A549 (cell line): ENCODE data around the gene TRIP13. TPM values are rescaled to one million over a fixed set of nuclear protein-coding genes. Genes with fewer than 3 reads are reported as not detected.

ENCODE experiments used
- ATAC-seq, 2 experiments: fragments of 200-7000 bp in 1 of 2; fragments of >200 bp in 1 of 2; cut with Nextera tagmentation in 1 of 2; cut with Tn5 transposase in 1 of 2; 3 replicates each; pipeline versions ENCODE4 v1.8.0 to v1.9.1; 2018 to 2020; ENCODE audit warnings: mild to moderate bottlenecking in 1 of 2, moderate library complexity in 1 of 2
- CTCF ChIA-PET: fragments of 300-600 bp; sonication (Branson Sonifier 250); formaldehyde crosslinking; extraction: SDS; loops from one replicate; lab custom pipeline; 2021; ENCODE audit warnings: antibody characterized with exemption, inconsistent platforms; lab: Yijun Ruan, JAX
- POLR2A ChIA-PET: fragments of 350-600 bp; formaldehyde crosslinking; extraction: SDS; loops from one replicate; lab custom pipeline; 2021; ENCODE audit warnings: antibody characterized with exemption, inconsistent platforms; lab: Yijun Ruan, JAX
- DNase-seq, 2 experiments: peaks; one replicate each; pipeline versions ENCODE4 v3.0.0 to v3.0.0-alpha.2; 2011 to 2016; ENCODE audit warnings: low read depth in 1 of 2, low spot score in 1 of 2
- FAIRE-seq: peaks from 2 replicates; lab custom pipeline; 2011; peaks lifted over from hg19 to GRCh38; lab: Jason Lieb, UNC
- H3K27ac ChIP-seq, 2 experiments: fragments of >200 bp; sonication (Bioruptor Twin); formaldehyde crosslinking; 3 replicates each; pipeline ENCODE4 v1.5.1; 2016 to 2017
- H3K4me1 ChIP-seq: fragments of >200 bp; sonication (Bioruptor Twin); formaldehyde crosslinking; 3 replicates; pipeline ENCODE4 v1.6.1; 2016
- H3K4me2 ChIP-seq: fragments of >200 bp; sonication (Bioruptor Twin); formaldehyde crosslinking; 3 replicates; pipeline ENCODE4 v1.6.1; 2016
- H3K4me3 ChIP-seq: fragments of >200 bp; sonication (Bioruptor Twin); formaldehyde crosslinking; 3 replicates; pipeline ENCODE4 v1.5.1; 2016
- H3K9me3 ChIP-seq: fragments of >200 bp; sonication (Bioruptor Twin); formaldehyde crosslinking; 3 replicates; pipeline ENCODE4 v1.6.1; 2016
- CHD2 ChIP-seq: fragments of 150-350 bp; IDR thresholded peaks from 2 replicates; pipeline ENCODE4 v1.6.1; 2014; ENCODE audit warnings: low read length; ENCODE audit not compliant: partially characterized antibody
- CHD4 ChIP-seq: fragments of 200-600 bp; sonication (generic); IDR thresholded peaks from 2 replicates; pipeline ENCODE4 v1.6.1; 2016; ENCODE audit warnings: antibody characterized with exemption, mild to moderate bottlenecking, borderline replicate concordance
- EHF ChIP-seq: fragments of 250-450 bp; sonication (Bioruptor Pico); IDR thresholded peaks from 2 replicates; pipeline ENCODE4 v1.5.0; 2020; ENCODE audit warnings: mild to moderate bottlenecking
- EHMT2 ChIP-seq: fragments of 200-600 bp; sonication (generic); IDR thresholded peaks from 2 replicates; pipeline ENCODE4 v1.6.1; 2016; ENCODE audit warnings: antibody characterized with exemption, low read depth, mild to moderate bottlenecking, moderate library complexity
- EP300 ChIP-seq, 2 experiments: fragments of >200 bp; sonication (Bioruptor Twin); formaldehyde crosslinking; IDR thresholded peaks; 2 replicates in 1 of 2; 3 replicates in 1 of 2; pipeline ENCODE4 v1.6.1; 2016 to 2017
- ESRRA ChIP-seq: fragments of 150-350 bp; IDR thresholded peaks from 2 replicates; pipeline ENCODE4 v1.6.1; 2014; ENCODE audit warnings: mild to moderate bottlenecking, low read length, borderline replicate concordance
- KDM1A ChIP-seq: fragments of 200-600 bp; sonication (generic); IDR thresholded peaks from 2 replicates; pipeline ENCODE4 v1.6.1; 2016; ENCODE audit warnings: low read depth, mild to moderate bottlenecking
- KDM5A ChIP-seq: fragments of 200-600 bp; sonication (generic); IDR thresholded peaks from 2 replicates; pipeline ENCODE4 v1.6.1; 2016; ENCODE audit warnings: antibody characterized with exemption, mild to moderate bottlenecking
- NFE2L2 ChIP-seq: fragments of 150-350 bp; conservative IDR thresholded peaks from 2 replicates; pipeline ENCODE4 v1.6.1; 2014; ENCODE audit warnings: low read length
- PHF8 ChIP-seq: fragments of 200-600 bp; sonication (generic); IDR thresholded peaks from 2 replicates; pipeline ENCODE4 v1.6.1; 2016; ENCODE audit warnings: low read depth, mild to moderate bottlenecking, antibody characterized with exemption, moderate library complexity, borderline replicate concordance
- POLR2A ChIP-seq: IDR thresholded peaks from 2 replicates; pipeline ENCODE4 v1.6.1; 2012; ENCODE audit warnings: mild to moderate bottlenecking, low read length
- POLR2AphosphoS2 ChIP-seq: conservative IDR thresholded peaks from 2 replicates; pipeline ENCODE4 v1.6.1; 2012; ENCODE audit warnings: low read length, improper control_type of control experiment, inconsistent platforms
- RAD21 ChIP-seq, 2 experiments: fragments of >200 bp in 1 of 2; sonication (Bioruptor Twin) in 1 of 2; formaldehyde crosslinking in 1 of 2; IDR thresholded peaks in 1 of 2; conservative IDR thresholded peaks in 1 of 2; 2 replicates in 1 of 2; 3 replicates in 1 of 2; pipeline ENCODE4 v1.6.1; 2012 to 2018; ENCODE audit warnings: inconsistent platforms in 1 of 2
- RFX5 ChIP-seq: fragments of 450-650 bp; IDR thresholded peaks from 2 replicates; pipeline ENCODE4 v1.7.1; 2014; ENCODE audit warnings: antibody characterized with exemption, mild to moderate bottlenecking, moderate library complexity
- SREBF2 ChIP-seq: fragments of 450-650 bp; IDR thresholded peaks from 2 replicates; pipeline ENCODE4 v1.6.1; 2014; ENCODE audit warnings: mild to moderate bottlenecking, moderate library complexity
- TP53 ChIP-seq: fragments of 250-450 bp; sonication (Bioruptor Pico); IDR thresholded peaks from 2 replicates; pipeline ENCODE4 v1.5.0; 2021; ENCODE audit warnings: mild to moderate bottlenecking, moderate library complexity
- ZC3H11A ChIP-seq: fragments of 450-650 bp; IDR thresholded peaks from 2 replicates; pipeline ENCODE4 v1.6.1; 2014; ENCODE audit warnings: antibody characterized with exemption, mild to moderate bottlenecking
- ZNF302 ChIP-seq: fragments of 250-450 bp; sonication (Bioruptor Pico); IDR thresholded peaks from 2 replicates; pipeline ENCODE4 v1.9.0; 2021; ENCODE audit warnings: inconsistent platforms, mild to moderate bottlenecking, moderate library complexity
- WGBS: methylation state at CpG from one replicate; pipeline ENCODE4 v1.1.6; 2017; ENCODE audit errors: missing lambda C conversion rate; 5-methylcytosine and 5-hydroxymethylcytosine counted together
- polyA plus RNA-seq, 4 experiments: library from polyadenylated mRNA; depleted of rRNA in 3 of 4; stranded (reverse); fragments of >200 nt; fragmentation: RNase III in 1 of 4; extraction: RNeasy Plus Mini Kit Qiagen cat#74134 plus additional on column Dnase treatment in 1 of 4; gene quantifications; 2 replicates in 3 of 4; 3 replicates in 1 of 4; pipeline ENCODE4 v1.2.3, GENCODE V29; 2011 to 2017
- TF ChIP-seq, protein P1 (sequence below): fragments of 200-600 bp; sonication (generic); IDR thresholded peaks from 2 replicates; pipeline ENCODE4 v1.6.1; 2016; ENCODE audit warnings: antibody characterized with exemption, mild to moderate bottlenecking, moderate library complexity
- TF ChIP-seq, protein P2 (sequence below): fragments of 250-450 bp; sonication (Bioruptor Pico); IDR thresholded peaks from 2 replicates; pipeline ENCODE4 v1.5.0; 2020; ENCODE audit warnings: low read depth, mild to moderate bottlenecking, moderate library complexity
- TF ChIP-seq, protein P3 (sequence below): fragments of 150-350 bp; IDR thresholded peaks from 2 replicates; pipeline ENCODE4 v1.6.1; 2014; ENCODE audit warnings: low read depth, mild to moderate bottlenecking, low read length

Gene TRIP13
- polyA plus RNA-seq, 2 of the 4 experiments (the other 2 are of a cell fraction): 54.0 to 62.4 TPM

DNA sequence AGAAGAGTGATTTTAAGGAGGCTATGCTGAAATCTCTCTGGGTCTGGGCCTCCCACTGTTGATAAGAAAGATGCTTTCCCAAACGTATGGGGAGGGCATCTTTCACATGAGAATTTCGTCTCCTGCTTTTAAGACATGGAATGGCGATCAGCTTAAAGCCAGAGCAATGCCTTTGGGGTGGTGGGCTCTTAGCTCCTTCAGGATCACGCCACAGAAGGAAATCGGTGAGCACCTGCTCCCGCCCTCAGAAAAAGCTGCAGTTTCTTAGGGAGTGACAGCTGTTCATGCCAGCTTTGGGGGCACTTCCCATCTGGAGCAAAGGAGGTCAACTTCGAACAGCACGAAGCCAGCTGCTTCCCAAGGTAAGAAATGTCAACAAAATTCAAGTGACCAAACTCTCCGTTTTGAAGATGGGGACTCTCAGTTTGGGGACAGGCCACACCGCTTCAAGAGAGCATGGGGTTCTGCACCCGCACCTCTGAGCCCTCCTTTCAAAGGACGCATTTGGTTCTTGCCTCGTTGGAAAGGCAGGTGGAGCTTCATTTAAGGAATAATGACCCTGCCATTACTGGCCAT is 39.0 kb downstream of the TRIP13 start:
- CTCF ChIA-PET: interaction anchor here (0.8 to 5.4 kb wide), 14 partner anchors 9 to 722 kb away, joined by 3 to 59 read pairs (median 5); partner anchors contain the start of gene NKD2
- no peaks in the 10 kb centered on the region for H3K4me1 ChIP-seq
- WGBS: 79% methylated on average over 13 of the region's 13 CpGs

DNA sequence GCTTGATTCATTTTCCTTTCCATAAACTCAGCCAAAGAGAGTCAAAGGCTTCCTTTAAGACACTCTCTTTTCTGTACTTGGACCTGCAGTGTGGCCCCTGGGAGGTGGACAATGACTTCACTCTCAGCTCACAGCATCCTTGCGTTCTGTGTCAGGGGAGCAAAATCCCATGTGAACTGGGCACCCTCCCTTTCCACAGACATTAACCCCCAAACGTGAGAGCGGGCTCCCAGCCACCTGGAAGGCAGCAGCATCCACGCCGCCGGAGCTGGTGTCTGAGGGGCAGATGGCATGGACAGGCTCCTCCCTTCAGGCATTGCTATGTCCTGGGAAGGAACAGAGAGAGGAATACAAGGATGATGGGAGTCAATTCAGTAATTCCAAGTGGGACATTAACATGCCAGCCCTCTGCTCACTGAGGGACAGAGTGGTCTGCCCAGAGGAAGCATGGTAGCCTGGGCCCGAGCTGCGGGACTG is 39.5 kb downstream of the TRIP13 start:
- Histone ChIP-seq H3K27ac (no peak overlapping the region), H3K4me2 (no peak overlapping the region), H3K4me3 (no peak overlapping the region), H3K9me3 (no peaks in the 10 kb centered on the region), H3K4me1 (no peaks in the 10 kb centered on the region)
- no peak for FAIRE-seq
- CTCF ChIA-PET: interaction anchor here (1.0 to 5.4 kb wide), 15 partner anchors 10 to 722 kb away, joined by 3 to 59 read pairs (median 5); partner anchors contain the start of gene NKD2
- 59% methylated on average over 5 of the region's 8 CpGs for WGBS
- TF ChIP-seq, protein P1, sequence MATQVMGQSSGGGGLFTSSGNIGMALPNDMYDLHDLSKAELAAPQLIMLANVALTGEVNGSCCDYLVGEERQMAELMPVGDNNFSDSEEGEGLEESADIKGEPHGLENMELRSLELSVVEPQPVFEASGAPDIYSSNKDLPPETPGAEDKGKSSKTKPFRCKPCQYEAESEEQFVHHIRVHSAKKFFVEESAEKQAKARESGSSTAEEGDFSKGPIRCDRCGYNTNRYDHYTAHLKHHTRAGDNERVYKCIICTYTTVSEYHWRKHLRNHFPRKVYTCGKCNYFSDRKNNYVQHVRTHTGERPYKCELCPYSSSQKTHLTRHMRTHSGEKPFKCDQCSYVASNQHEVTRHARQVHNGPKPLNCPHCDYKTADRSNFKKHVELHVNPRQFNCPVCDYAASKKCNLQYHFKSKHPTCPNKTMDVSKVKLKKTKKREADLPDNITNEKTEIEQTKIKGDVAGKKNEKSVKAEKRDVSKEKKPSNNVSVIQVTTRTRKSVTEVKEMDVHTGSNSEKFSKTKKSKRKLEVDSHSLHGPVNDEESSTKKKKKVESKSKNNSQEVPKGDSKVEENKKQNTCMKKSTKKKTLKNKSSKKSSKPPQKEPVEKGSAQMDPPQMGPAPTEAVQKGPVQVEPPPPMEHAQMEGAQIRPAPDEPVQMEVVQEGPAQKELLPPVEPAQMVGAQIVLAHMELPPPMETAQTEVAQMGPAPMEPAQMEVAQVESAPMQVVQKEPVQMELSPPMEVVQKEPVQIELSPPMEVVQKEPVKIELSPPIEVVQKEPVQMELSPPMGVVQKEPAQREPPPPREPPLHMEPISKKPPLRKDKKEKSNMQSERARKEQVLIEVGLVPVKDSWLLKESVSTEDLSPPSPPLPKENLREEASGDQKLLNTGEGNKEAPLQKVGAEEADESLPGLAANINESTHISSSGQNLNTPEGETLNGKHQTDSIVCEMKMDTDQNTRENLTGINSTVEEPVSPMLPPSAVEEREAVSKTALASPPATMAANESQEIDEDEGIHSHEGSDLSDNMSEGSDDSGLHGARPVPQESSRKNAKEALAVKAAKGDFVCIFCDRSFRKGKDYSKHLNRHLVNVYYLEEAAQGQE: no peak
- TF ChIP-seq, protein P2, sequence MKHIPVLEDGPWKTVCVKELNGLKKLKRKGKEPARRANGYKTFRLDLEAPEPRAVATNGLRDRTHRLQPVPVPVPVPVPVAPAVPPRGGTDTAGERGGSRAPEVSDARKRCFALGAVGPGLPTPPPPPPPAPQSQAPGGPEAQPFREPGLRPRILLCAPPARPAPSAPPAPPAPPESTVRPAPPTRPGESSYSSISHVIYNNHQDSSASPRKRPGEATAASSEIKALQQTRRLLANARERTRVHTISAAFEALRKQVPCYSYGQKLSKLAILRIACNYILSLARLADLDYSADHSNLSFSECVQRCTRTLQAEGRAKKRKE (CRISPR knock-in tag): no peak
- TF ChIP-seq ESRRA: no peak
- TF ChIP-seq SREBF2: no peak
- no peak for TF ChIP-seq CHD4
- TF ChIP-seq NFE2L2: no peak
- TF ChIP-seq, protein P3, sequence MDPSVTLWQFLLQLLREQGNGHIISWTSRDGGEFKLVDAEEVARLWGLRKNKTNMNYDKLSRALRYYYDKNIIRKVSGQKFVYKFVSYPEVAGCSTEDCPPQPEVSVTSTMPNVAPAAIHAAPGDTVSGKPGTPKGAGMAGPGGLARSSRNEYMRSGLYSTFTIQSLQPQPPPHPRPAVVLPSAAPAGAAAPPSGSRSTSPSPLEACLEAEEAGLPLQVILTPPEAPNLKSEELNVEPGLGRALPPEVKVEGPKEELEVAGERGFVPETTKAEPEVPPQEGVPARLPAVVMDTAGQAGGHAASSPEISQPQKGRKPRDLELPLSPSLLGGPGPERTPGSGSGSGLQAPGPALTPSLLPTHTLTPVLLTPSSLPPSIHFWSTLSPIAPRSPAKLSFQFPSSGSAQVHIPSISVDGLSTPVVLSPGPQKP: no peak
- no peak for TF ChIP-seq POLR2AphosphoS2
- TF ChIP-seq RAD21 (conservative IDR thresholded peaks at IDR 0.05 in 1 of 2, IDR thresholded peaks at IDR 0.05 in 1 of 2): no peak
- TF ChIP-seq EHF (CRISPR knock-in tag): no peak
- DNase-seq: no peak
- POLR2A ChIA-PET: no interaction called here
- no peak for ATAC-seq

More for the DNA sequence above, 39.0 kb downstream of the TRIP13 start:
- no peak for DNase-seq
- H3K4me3 ChIP-seq: no peak overlapping the region
- POLR2A ChIA-PET: no interaction called here
- no peaks in the 10 kb centered on the region for H3K9me3 ChIP-seq
- H3K4me2 ChIP-seq: no peak overlapping the region
- ATAC-seq: no peak
- FAIRE-seq: no peak
- TF ChIP-seq EP300 (IDR thresholded peaks at IDR 0.05) (no peak), ZNF302 (CRISPR knock-in tag) (no peak), RFX5 (no peak)
- no peak overlapping the region for H3K27ac ChIP-seq

DNA sequence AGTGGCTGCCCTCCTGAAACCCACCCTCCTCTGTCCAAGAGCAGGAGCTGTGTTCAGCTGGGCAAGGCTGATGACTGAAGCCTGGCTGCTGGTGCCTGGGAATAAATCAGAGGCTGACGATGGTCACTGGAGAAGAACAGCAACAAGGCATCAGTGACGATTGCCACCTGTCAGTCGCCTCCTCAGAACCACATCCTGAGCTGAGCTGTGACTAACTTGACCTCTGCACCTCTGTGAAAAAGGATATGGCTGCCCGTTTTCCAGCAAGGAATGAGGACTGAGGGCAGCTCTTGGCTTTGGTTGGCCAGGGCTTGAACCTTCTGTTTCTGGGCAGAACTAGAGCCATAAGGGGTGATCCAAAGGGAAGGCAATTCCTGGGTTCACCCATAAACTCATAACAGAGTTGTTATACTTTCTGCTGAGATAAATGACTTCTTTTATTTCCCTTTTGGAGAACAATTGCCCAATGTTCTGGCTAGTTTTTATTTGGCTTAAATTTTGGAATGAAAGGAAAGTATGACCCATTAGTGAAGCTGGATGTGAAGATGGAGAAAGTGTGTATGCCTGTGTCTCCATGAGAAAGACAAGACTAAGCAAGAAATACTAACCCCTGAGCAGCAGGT is 40.1 kb downstream of the TRIP13 start:
- FAIRE-seq (no peak), ATAC-seq (no peak), DNase-seq (no peak)
- CTCF ChIA-PET: interaction anchor here (1.1 to 5.4 kb wide), 10 partner anchors 10 to 712 kb away, joined by 3 to 59 read pairs (median 6); partner anchors contain the start of gene NKD2
- Histone ChIP-seq H3K4me1 (no peaks in the 10 kb centered on the region), H3K4me2 (no peak overlapping the region), H3K9me3 (no peaks in the 10 kb centered on the region), H3K27ac (no peak overlapping the region), H3K4me3 (no peak overlapping the region)
- POLR2A ChIA-PET: no interaction called here
- WGBS: 61% methylated on average over 4 of the region's 4 CpGs
- TF ChIP-seq PHF8: no peak
- TF ChIP-seq POLR2A: no peak
- TF ChIP-seq KDM5A: no peak
- TF ChIP-seq EHMT2: no peak
- no peak for TF ChIP-seq TP53
- TF ChIP-seq, protein P3: no peak
- TF ChIP-seq ZC3H11A: no peak
- TF ChIP-seq, protein P1: no peak
- TF ChIP-seq KDM1A: no peak
- no peak for TF ChIP-seq CHD2
